Fibroblast of skin of right biceps (primary cell): ENCODE measurements around the gene MASTL.

ENCODE experiments used
- DNase-seq: peaks from one replicate; pipeline ENCODE4 v3.0.0-alpha.2; 2013

The MASTL gene

GRCh38 chr10:27155066-27155754 is at the start of gene MASTL:
TSS of gene MASTL (plus strand) at chr10:27155352. CDS start at chr10:27155427, 75 bp downstream.
- DNase-seq: peak; percentile 96

- no peak for DNase-seq
Observed at GRCh38 chr10:27108165-27108564, 47.0 kb upstream of the MASTL start.

- no peak for DNase-seq
Observed at GRCh38 chr10:27134371-27134770, 20.8 kb upstream of the MASTL start.

- DNase-seq: no peak
Observed at GRCh38 chr10:27138277-27138676, 16.9 kb upstream of the MASTL start.

- no peak for DNase-seq
Observed at GRCh38 chr10:27143686-27144085, 11.5 kb upstream of the MASTL start.

- no peak for DNase-seq
Observed at GRCh38 chr10:27145937-27146336, 9.2 kb upstream of the MASTL start.

- no peak for DNase-seq
Observed at GRCh38 chr10:27147701-27148100, 7.5 kb upstream of the MASTL start.

- DNase-seq: no peak
Observed at GRCh38 chr10:27150261-27150660, 4.9 kb upstream of the MASTL start.

- no peak for DNase-seq
Observed at GRCh38 chr10:27152687-27153086, 2.5 kb upstream of the MASTL start.

GRCh38 chr10:27153329-27153728 is 1.8 kb upstream of the MASTL start:
- DNase-seq: no peak

GRCh38 chr10:27153845-27154193 is 1.3 kb upstream of the MASTL start:
- DNase-seq: no peak

- DNase-seq: peak; percentile 0
Observed at GRCh38 chr10:27156566-27156965, 1.4 kb downstream of the MASTL start.

GRCh38 chr10:27157150-27157549 is 2.0 kb downstream of the MASTL start:
- DNase-seq: no peak

- DNase-seq: no peak
Observed at GRCh38 chr10:27158421-27158820, 3.3 kb downstream of the MASTL start.

- no peak for DNase-seq
Observed at GRCh38 chr10:27169849-27170248, 14.7 kb downstream of the MASTL start.

GRCh38 chr10:27188259-27188658 is 33.1 kb downstream of the MASTL start:
- DNase-seq: no peak

- no peak for DNase-seq
Observed at GRCh38 chr10:27188897-27189296, 33.7 kb downstream of the MASTL start.

GRCh38 chr10:27190508-27190907 is 35.4 kb downstream of the MASTL start:
- no peak for DNase-seq

- peak; percentile 74 for DNase-seq
Observed at GRCh38 chr10:27192284-27192683, 37.1 kb downstream of the MASTL start.

- DNase-seq: no peak
Observed at GRCh38 chr10:27197980-27198620, 42.9 kb downstream of the MASTL start.

- no peak for DNase-seq
Observed at GRCh38 chr10:27203806-27204205, 48.7 kb downstream of the MASTL start.

- peak; percentile 3 for DNase-seq
Observed at GRCh38 chr10:27207350-27207749, 52.2 kb downstream of the MASTL start.

- peak; percentile 36 for DNase-seq
Observed at GRCh38 chr10:27223964-27224363, 68.8 kb downstream of the MASTL start.

- no peak for DNase-seq
Observed at GRCh38 chr10:27225011-27225590, 69.9 kb downstream of the MASTL start.
